GM21619 (cell line): ENCODE data around the gene SHISA6.

Experiments used
- ATAC-seq: cut with Tn5 transposase; IDR thresholded peaks from one replicate; pipeline ENCODE4 v1.9.1; 2021; ENCODE audit not compliant: unreplicated experiment

The SHISA6 gene

DNA sequence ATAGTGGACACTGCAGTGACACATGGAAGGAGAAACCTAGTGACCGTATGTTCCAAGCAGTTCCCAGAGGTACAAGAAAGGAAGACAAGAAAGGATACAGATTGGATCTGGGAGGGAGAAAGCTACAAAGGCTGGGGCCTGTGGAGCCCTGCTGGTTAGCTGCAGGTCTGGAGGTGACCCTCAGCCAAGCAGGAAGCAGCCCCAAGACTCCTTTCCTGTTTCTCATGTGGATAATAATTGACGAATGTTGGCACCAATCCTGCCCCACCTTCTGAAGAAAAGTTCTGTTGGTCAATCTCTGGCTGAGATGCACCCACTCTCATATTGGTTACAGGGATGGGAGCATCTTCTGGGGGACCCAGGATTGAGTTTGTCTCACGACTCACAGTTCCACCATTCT is 99.8 kb downstream of the SHISA6 start:
- ATAC-seq, result no peak

DNA sequence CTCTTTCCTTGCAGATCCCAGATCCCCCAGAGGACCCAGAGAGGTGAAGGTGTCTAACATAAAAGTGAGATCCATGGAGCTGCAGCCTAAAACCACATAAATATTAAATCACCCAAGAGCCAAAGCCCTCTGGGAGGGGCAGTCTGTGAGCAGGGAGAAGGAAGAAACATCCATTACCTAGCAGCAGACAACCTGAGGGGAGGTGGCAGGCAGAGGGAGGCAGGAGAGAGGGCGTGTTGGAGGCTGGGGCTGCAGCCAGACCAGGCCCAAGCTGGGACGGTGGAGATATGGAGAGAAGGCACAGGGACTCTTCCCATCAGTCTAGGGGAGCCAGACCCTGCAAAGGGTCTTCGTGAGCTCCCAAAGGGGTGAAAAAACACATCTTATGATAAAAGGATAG is 101.1 kb downstream of the SHISA6 start:
- ATAC-seq, result no peak

DNA sequence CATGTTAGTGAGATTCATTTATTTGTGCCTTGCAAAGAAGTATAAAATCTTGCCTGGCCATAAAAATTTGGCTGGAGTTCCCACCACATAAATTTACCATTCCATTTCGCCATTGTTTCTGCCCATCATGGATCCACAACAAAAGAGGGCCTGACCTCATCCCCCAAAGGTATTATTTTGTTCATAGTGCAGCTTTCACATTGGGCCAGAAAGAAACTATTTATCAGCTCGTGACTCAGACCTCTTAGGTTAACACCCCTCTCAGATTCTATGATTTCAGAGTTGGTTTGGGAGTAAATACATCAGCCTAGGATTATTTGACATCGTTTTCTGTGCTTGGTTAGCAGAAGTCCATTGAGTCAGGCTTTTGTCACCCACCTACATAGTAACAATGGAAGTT is 108.1 kb downstream of the SHISA6 start:
- no peak for ATAC-seq

DNA sequence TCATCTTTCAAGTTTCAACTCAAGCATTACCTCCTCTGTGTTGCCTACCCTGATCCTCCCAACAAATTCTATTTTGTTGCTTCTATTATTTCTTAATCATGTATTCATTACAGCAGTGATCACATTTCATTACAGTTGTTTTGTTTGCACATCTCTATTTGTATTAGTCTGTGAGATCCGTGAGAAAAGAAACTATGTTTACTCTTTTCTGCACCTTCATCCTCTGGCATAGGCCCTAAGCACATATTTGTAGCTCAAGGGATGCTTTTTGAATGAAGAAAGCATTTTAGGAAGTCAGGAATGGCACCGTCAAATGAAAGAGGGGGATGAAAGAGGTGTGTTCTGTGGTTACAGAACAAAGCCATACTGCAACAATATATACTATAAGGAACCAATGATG is 110.5 kb downstream of the SHISA6 start:
- ATAC-seq, result no peak

DNA sequence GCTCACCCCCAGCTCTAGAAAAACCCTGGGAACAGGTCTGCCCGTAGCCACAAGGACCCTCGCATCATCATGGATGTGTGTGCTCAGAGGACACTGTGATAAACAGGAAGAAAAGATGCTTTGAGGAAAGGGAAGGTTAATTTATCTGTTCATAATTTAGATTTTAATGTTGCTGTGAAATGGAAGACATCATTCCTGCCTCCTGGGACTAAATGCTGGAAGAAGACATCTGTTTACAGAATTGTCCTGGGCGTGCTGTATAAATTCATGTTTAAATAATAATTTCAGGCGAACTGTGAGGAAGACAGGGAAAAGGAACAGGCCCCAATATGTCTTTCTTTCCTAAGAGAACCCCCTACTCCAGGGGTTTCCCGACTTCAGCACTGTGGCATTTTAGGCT is 112.6 kb downstream of the SHISA6 start:
- ATAC-seq, result no peak

DNA sequence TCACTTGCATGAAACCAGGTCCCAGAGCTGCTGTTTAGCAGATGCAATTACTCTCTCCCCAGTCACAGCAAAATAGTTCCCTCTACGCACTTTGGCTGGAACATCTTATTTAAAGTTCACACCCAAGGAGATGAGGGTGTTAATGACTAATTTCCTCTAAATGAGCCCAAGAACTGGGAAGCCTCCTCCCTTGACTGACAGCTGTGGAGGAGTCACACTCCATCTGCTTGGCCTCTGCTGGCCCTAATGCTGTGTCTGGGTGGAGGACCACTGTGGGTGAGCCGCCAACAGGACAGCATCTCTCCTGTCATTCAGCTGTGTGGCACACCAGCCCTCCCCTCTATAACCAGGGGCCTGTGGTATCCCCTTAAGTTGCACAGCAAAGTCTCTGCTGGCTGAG is 115.4 kb downstream of the SHISA6 start:
- ATAC-seq, result no peak

DNA sequence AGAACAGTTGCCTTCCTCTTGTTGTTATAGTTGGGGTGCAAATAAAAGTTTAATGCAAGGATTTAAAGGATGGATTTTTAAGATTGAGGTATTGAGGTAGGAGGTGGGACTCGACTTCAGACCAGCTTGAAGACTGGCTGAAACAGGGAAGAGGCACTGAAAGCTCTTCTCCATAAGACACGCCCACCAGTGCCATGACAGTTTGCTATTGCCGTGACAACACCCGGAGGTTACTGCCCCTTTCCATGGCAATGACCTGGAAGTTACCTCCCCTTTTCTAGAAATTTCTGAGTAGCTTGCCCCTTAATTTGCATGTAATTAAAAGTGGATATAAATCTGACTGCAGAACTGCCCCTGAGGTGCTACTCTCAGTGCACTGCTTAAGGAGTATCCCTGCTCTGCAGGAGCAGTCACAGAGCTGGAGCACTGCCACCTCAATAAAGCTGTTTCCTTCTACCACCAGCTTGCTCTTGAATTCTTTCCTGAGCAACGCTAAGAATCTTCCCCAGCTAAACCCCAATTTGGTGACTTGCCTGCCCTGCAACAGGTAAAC is 122.6 kb downstream of the SHISA6 start:
- no peak for ATAC-seq

DNA sequence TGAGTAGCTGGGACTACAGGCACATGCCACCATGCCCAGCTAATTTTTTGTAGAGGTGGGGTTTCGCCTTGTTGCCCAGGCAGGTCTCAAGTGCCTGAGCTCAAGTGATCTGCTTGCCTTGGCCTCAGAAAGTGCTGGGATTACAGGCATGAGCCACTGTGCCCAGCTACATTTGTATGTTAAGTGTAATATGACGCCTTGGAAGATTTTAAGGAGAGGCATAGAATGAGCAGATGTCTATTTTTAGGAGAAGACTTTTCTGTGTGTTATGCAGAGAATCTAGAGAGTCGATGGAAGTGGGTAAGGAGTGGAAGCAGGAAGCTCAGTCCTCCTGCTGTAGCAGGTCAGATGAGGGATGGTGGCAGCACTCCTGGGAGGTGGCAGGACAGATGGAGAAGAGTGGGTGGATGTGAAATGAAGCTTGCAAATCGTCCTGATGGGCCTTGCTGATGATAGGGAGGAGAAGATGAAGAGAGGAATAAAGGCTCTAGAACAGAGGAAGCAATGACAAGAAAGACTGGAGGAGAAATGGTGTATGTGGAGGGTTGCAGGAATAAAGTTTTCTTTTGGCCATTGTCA is 125.3 kb downstream of the SHISA6 start:
- no peak for ATAC-seq

DNA sequence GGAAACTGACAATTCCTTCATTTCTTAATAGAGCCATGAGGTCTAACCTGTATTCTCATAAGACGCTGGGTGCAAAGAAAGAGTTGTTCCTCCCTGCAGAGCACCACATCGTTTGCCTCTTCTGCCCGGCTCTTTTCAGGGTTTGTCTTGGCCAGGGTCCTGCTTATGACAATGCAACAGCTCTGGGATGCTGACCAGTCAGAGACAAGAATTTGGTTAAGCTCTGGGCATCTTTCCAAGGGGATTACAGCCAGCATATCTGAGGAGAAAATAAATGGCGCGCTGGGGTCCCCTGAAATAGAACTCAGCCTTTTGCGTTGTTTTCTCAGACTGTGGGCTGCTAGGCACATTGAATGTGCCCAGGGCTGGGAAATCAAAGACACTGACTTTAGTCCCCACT is 128.6 kb downstream of the SHISA6 start:
- ATAC-seq, result no peak

DNA sequence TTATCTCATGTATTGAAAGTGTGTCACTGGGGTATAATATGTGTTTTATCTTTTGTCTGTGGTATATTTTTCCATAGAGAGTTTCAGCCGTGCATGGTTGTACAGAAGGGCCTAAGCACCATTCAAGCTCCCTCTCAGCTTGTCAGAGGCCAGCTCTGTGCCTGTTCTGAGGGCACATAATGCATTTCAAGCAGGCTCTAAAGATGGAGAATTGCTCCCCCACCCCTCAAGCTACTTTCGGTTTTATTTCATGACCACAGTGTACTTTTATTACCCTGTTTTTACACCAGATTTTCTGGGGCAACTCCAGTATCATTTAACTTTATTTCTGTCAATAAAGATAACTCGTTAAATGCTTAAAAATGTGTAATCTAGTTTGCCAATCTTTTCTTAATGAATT is 131.7 kb downstream of the SHISA6 start:
- no peak for ATAC-seq

DNA sequence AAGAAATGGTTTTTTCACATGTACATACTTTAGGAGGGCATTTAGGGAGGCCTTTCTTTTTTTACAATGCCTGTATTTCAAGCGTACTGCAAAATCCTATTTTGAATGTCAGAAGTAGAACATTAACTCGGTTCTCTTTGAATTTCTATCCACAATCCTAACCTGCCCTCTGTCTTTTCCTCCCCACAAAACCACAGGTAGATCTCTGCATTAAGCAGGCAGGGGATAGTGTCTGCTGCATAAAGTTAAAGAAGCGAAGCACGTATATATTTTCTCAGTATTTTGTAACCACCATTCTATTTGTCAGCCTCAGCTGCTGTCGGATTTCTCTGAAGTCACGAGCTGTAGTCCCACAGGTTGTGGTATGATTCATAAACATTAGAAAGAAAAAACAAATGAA is 137.5 kb downstream of the SHISA6 start:
- ATAC-seq, result no peak

DNA sequence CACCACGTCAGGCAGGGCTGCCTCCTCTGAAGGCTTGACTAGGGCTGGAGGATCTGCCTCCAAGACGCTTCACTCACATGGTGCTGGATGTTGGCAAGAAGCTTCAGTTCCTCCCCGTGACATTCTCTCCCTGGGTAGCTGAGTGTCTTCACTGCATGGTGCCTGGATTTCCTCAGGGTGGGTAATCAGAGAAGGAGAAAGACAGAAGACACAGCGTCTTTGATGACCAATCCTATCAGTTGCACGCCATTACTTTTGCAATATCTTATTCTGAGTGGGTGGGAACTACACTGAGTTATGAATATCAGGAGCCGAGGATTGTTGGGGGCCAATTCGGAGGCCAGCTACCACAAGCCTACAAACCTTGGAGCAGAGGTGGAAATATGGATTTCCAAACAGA is 139.7 kb downstream of the SHISA6 start:
- ATAC-seq, result no peak

DNA sequence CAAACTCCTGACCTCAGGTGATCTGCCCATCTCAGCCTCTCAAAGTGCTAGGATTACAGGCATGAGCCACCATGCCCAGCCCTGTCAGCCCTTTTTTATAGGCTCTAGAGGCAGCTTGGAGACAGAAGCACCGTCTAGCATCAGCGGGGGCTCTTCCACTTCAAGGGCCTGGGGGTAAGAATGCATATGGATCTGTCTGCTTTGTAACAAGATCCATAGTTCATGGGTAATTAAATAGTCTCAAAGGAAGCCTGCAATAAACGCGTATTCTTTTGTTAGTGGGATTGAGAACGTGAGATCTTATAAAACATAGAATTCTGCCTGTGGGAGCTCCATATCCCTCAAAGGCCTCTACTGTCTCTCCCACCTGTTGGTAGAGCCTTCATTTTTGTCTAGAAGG is 142.1 kb downstream of the SHISA6 start:
- no peak for ATAC-seq

DNA sequence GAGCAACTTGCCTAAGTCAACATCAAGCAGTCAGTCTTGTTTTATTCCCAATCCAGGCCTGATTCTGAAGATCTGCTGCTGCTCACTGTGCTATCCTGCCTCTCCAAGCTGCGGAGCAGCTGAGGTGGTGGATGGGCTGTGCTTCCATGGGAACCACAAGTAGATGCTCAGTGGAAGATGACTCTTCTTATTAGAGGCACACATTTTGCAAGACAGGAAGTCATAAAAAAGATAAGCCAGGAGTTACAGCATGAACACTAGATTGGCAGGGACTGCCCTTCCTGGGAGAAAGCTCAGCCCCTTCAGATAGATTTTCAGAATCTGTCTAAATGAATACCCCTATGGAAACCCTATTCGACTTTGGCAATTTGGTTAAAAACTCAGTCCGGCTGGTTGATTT is 143.1 kb downstream of the SHISA6 start:
- no peak for ATAC-seq

DNA sequence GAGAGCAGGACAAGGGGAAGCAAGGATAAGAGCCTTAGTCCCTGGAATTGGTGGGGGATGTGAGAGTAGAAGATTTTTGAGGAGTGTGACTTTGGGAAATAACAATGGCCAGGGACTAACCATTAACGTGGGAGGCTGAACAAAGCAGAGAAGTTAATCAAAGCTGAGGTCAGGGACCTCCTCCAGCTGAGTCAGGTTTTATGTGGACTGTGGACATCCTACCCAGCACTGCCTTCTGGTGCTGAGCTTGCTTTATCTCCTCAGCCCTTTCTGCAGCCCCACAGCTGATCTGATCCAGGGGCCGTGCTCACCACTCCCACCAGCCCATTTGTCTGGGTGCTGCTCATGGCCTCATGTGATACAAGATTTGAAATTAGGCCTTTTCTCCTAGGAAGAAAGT is 146.6 kb downstream of the SHISA6 start:
- ATAC-seq, result no peak

DNA sequence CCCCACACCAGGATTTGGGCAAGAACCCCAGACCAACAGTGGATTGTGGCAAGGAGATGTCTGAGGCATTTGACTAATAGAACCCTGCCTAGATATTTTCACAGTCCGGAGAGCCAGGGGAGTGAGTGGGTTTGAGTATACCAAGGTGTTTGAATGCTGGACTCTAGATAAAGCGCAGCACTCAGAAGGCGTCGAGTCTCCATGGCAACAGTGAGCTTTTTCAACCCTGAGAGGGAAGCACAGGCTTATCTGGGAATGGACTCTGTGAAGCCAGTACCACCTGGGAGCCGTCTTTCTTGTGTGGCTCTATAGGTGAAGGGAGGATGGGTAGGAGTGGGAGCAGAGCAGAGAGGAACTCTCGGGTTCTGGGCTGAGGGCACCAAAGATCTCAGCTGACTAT is 147.0 kb downstream of the SHISA6 start:
- ATAC-seq, result no peak

DNA sequence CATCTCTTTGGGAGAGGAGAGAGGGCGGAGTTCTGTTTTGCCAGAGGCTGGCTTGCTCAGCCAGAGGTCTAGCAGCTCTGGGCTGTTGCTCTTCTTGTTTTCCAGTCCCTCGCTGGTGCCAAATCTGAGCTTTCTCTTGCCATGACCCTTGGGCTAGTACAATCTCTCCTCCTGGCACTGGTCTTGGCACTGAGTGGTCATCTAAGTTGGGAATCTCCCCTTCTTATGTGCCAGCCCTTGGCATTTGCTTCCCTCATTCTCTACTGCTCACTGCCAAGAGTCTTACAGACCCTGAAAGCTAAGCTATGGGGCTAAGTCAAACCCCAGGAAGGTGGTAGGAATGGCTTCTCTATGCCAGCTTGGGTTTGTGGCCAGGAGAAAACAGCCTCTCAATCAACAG is 148.6 kb downstream of the SHISA6 start:
- no peak for ATAC-seq

DNA sequence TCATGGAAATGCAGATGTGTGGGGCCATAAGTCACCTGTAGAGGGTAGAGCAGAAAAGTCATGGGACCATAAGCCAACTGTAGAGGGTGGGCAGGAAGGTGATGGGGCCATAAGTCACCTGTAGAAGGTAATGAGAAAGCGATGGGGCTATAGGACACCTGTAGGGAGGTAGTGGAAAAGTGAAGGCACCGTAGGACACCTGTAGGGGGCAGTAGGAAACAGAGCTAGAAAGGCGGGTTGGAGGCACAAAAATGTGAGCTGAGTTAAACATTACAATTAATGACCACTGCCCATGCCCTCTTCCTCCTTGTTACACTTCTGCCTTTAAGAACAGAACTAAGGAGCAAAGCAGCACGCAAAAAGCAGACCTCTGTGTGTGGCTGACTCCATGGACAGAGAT is 150.1 kb downstream of the SHISA6 start:
- ATAC-seq, result no peak

DNA sequence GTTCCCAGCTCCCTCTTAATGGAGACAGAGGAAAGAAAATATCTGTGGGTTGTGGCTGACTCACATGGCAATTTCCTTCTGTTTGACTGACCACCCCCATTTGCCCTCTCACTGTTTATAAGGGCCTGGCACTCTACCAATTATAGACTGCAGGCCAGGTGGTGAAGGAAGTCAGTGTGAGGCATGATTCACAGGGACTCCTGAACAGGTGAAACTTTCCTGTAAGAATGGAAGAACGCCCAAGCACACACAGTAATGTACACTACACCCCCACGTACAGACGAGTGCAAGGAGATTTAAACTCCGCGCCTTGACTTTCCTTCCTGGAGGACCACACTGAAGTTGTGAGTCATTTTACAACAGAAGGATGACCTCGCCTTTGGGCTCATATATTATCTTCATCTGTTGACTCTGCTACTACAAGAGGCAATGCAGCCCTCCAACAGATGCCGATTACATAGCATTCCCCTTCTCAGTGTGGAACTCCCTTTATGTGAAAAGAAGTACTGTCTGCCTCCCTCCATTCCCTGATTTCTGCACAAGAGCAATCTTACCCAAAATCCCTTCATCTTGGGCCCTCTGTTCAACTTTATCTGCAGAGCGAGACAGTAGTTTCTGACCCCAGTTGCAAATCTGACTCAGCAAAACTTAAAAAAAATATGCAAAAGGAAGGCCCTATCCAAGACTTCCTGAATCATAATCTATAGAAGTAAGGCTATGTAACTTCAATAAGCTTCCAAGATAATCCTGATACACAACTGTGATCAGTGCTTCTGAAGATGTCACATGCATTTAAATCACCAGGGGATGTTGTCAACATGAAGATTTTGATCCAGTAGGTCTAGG is 163.6 kb downstream of the SHISA6 start:
- no peak for ATAC-seq

DNA sequence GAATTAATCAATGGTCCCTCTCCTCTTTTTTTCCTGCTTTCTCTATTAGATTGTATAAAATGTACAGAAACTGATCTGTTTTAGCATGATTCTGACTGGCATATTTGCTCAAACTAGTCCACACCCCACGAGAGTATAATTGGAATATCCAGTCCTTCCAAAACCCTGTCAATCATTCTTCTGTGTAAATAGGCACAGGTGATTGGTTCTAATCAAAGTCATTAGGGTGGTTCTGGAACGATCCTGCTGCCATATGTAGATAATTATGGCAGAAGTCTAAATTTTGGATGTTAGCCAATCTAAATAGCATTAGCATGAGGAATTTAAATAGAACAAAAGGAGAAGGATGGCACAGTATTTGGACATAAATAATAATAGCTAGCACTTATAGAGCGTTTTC is 165.7 kb downstream of the SHISA6 start:
- no peak for ATAC-seq

DNA sequence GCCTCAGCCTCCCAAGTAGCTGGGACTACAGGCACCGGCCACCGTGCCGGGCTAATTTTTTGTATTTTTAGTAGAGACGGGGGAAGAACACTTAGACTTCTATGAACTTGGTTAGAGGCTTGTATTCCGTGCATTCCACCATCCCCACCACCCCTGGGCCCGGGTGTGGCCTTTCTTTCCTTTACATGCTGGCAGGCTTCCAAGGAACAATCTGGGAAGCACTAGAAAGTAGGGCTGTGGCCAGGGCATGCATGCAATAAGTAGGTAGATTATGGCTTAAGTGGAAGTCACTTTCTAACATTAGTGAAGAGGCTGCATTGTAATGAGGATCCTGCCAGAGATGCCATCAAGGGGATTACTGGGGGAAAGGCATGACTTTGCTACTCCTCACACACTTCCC is 171.6 kb downstream of the SHISA6 start:
- no peak for ATAC-seq

DNA sequence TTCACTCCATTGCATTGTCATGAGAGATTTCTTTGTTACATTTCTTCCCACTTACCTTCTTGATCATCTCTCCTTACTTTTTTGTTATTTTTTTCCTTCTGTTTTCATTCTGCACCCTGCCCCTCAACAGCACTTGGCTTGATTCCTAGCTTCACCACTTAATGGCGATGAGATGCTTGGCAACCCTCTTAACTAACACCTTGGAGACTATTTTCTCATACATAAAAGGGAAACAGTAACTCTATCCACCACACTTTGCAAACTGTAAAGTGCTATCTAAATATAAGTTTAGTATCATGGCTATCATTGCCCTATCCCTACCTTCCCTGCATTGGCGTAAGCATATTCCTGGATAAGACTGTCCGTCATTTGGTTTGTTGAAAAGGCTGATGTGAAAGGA is 177.3 kb downstream of the SHISA6 start:
- ATAC-seq, result no peak

DNA sequence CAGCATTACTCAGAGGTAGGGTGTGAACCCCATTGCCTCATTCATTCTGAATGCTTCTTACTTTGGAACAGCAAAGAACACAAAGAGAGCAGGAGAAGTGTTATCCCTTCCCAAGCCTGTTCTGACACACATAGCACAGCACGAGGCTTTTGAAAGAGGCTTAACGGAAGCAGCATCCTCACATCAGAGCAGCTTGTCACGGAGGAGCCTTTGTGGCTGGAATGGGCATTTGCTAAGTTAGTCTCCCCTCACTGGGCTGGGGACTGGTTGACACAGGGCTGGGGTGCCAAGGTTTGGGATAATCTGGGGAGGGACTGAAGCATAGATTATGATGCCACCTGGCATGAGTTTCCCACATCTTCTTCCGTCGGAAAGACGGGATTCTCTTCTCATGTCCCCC is 189.7 kb downstream of the SHISA6 start:
- no peak for ATAC-seq
